Esophagus squamous epithelium (tissue), 4 donors: ENCODE data around the gene NOX3.

ENCODE experiments used
- POLR2A ChIP-seq, 4 donors: fragments of 450-650 bp; IDR thresholded peaks; one replicate each; pipeline ENCODE4 v1.6.1; 2017; ENCODE audit warnings: antibody characterized with exemption in 4 of 4, mild to moderate bottlenecking in 4 of 4, moderate library complexity in 3 of 4
- TF ChIP-seq, protein P1 (sequence below), 6 experiments: fragments of 450-650 bp in 4 of 6; fragments of 200-600 bp in 2 of 6; sonication (generic) in 2 of 6; IDR thresholded peaks; one replicate each; pipeline ENCODE4 v1.5.1; 2016 to 2019; ENCODE audit warnings: antibody characterized with exemption in 6 of 6, mild to moderate bottlenecking in 4 of 6, moderate library complexity in 4 of 6

DNA sequence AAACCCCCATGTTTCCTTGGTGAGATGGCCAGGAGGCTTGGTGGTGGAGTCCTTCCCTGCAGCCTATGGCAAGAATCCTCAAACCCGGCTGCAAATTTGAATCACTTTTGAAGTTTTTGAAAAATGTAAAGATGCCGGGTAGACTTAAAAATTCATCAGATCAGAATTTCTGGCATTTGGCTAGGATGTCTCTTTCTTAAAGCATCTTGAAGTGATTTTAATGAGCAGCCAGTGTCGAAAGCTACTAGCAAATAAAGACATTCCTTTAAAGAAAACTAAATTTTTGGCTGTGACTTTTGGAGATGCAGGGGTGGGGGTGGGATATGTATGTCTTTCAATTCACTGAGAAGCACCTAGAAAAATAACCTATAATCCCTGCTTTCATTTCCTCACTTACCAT lies 25.6 kb upstream of the NOX3 start:
- TF ChIP-seq POLR2A (IDR thresholded peaks at IDR 0.05): no peak
- TF ChIP-seq, protein P1, sequence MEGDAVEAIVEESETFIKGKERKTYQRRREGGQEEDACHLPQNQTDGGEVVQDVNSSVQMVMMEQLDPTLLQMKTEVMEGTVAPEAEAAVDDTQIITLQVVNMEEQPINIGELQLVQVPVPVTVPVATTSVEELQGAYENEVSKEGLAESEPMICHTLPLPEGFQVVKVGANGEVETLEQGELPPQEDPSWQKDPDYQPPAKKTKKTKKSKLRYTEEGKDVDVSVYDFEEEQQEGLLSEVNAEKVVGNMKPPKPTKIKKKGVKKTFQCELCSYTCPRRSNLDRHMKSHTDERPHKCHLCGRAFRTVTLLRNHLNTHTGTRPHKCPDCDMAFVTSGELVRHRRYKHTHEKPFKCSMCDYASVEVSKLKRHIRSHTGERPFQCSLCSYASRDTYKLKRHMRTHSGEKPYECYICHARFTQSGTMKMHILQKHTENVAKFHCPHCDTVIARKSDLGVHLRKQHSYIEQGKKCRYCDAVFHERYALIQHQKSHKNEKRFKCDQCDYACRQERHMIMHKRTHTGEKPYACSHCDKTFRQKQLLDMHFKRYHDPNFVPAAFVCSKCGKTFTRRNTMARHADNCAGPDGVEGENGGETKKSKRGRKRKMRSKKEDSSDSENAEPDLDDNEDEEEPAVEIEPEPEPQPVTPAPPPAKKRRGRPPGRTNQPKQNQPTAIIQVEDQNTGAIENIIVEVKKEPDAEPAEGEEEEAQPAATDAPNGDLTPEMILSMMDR (IDR thresholded peaks at IDR 0.05): no peak
